HCT116 (cell line): ENCODE measurements around the gene PLB1.

Experiments
- CTCF ChIP-seq, 3 experiments: fragments of 200-600 bp in 1 of 3; sonication (generic) in 1 of 3; IDR thresholded peaks in 2 of 3; conservative IDR thresholded peaks in 1 of 3; 2 replicates each; pipeline ENCODE4 v1.5.1; 2012 to 2017; ENCODE audit warnings: low read depth in 2 of 3, low read length in 2 of 3, antibody characterized with exemption in 1 of 3, borderline replicate concordance in 1 of 3, control low read depth in 1 of 3, mild to moderate bottlenecking in 1 of 3, mixed read lengths in 1 of 3, mixed run types in 1 of 3, moderate library complexity in 1 of 3; ENCODE audit not compliant: insufficient read depth in 1 of 3
- YY1 ChIP-seq: IDR thresholded peaks from 2 replicates; pipeline ENCODE4 v1.6.1; 2011; ENCODE audit warnings: low read length, low read depth, moderate library complexity, mild to moderate bottlenecking; ENCODE audit not compliant: insufficient replicate concordance; ENCODE audit errors: extremely low read depth
- TF ChIP-seq, protein P1 (sequence below): IDR thresholded peaks from 2 replicates; pipeline ENCODE4 v1.6.1; 2012

- TF ChIP-seq CTCF (IDR thresholded peaks at IDR 0.05 in 2 of 3, conservative IDR thresholded peaks at IDR 0.05 in 1 of 3; ENCODE audit: borderline replicate concordance in 1 of 3, insufficient read depth in 1 of 3, low read depth in 2 of 3, low read length in 2 of 3) (no peak), YY1 (no peak)
- TF ChIP-seq, protein P1, sequence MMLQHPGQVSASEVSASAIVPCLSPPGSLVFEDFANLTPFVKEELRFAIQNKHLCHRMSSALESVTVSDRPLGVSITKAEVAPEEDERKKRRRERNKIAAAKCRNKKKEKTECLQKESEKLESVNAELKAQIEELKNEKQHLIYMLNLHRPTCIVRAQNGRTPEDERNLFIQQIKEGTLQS, result no peak
Observed at GRCh38 chr2:28689771-28690170, 193.9 kb downstream of the PLB1 start.
